Caco-2 (cell line): Measurements from ENCODE around the gene ZNHIT1. TPM values are rescaled to one million over a fixed set of nuclear protein-coding genes. Genes with fewer than 3 reads are reported as not detected.

Experiments
- BruUV-seq: library from RNA; stranded (reverse); fragments of 400-500 nt; replicated peaks from 2 replicates; lab custom pipeline; 2021; lab: Mats Ljungman, UMichigan
- CTCF ChIA-PET: fragments of 300-600 bp; sonication (Branson Sonifier 250); formaldehyde crosslinking; loops from one replicate; lab custom pipeline; 2022; ENCODE audit warnings: antibody characterized with exemption; lab: Charles Lee
- POLR2A ChIA-PET: fragments of 300-600 bp; sonication (Branson Sonifier 250); formaldehyde crosslinking; loops from one replicate; lab custom pipeline; 2022; ENCODE audit warnings: antibody characterized with exemption; lab: Charles Lee
- DNase-seq, 2 experiments: peaks; one replicate each; pipeline versions ENCODE4 v3.0.0 to v3.0.0-alpha.2; 2020 to 2022
- H3K27me3 ChIP-seq: replicated peaks from 2 replicates; pipeline ENCODE4 v1.6.0; 2011; ENCODE audit warnings: low read length; ENCODE audit not compliant: control insufficient read depth, insufficient read depth
- H3K36me3 ChIP-seq: 2 replicates; pipeline ENCODE4 v1.5.1; 2011; ENCODE audit warnings: low read length; ENCODE audit not compliant: control insufficient read depth, insufficient read depth
- H3K4me1 ChIP-seq: fragments of 250-450 bp; sonication (Bioruptor Pico); 2 replicates; pipeline ENCODE4 v1.5.1; 2020; ENCODE audit warnings: mild to moderate bottlenecking
- H3K4me3 ChIP-seq: 2 replicates; pipeline ENCODE4 v1.5.1; 2011; ENCODE audit warnings: low read depth, mild to moderate bottlenecking, control low read depth, low read length
- H3K9me3 ChIP-seq: fragments of 250-450 bp; sonication (Bioruptor Pico); 2 replicates; pipeline ENCODE4 v1.5.1; 2020; ENCODE audit warnings: mild to moderate bottlenecking, moderate library complexity
- H3K27ac Mint-ChIP-seq: one replicate; pipeline ENCODE4 v1.8.0; 2022; ENCODE audit warnings: mixed read lengths; ENCODE audit not compliant: unreplicated experiment
- H3K27me3 Mint-ChIP-seq: one replicate; pipeline ENCODE4 v1.8.0; 2022; ENCODE audit warnings: mixed read lengths; ENCODE audit not compliant: insufficient read depth, unreplicated experiment
- H3K36me3 Mint-ChIP-seq: one replicate; pipeline ENCODE4 v1.8.0; 2022; ENCODE audit warnings: mild to moderate bottlenecking, mixed read lengths; ENCODE audit not compliant: insufficient read depth, unreplicated experiment
- H3K4me1 Mint-ChIP-seq: one replicate; pipeline ENCODE4 v1.8.0; 2022; ENCODE audit warnings: low read depth, mixed read lengths; ENCODE audit not compliant: unreplicated experiment
- H3K4me3 Mint-ChIP-seq: one replicate; pipeline ENCODE4 v1.8.0; 2022; ENCODE audit warnings: mild to moderate bottlenecking, moderate library complexity, mixed read lengths; ENCODE audit not compliant: unreplicated experiment
- H3K9me3 Mint-ChIP-seq: one replicate; pipeline ENCODE4 v1.8.0; 2022; ENCODE audit warnings: mixed read lengths; ENCODE audit not compliant: unreplicated experiment
- intact Hi-C: fragments of 100-400 bp; cut with micrococcal nuclease; formaldehyde crosslinking; loops from one replicate; pipeline ENCODE4 v1.10.0; 2022; ENCODE audit not compliant: unreplicated experiment
- total RNA-seq: library from RNA; stranded (reverse); gene quantifications from 2 replicates; pipeline ENCODE4 v1.2.3, GENCODE V29; 2022
- TF ChIP-seq, protein P1 (sequence below), 2 experiments: fragments of 200-600 bp in 1 of 2; IDR thresholded peaks; 1 replicate in 1 of 2; 2 replicates in 1 of 2; pipeline versions ENCODE4 v1.5.1 to v1.8.0; 2011 to 2022; ENCODE audit warnings: antibody characterized with exemption in 1 of 2, control low read depth in 1 of 2, inconsistent platforms in 1 of 2, low read depth in 1 of 2, low read length in 1 of 2, mild to moderate bottlenecking in 1 of 2, moderate library complexity in 1 of 2; ENCODE audit not compliant: insufficient read depth in 1 of 2, severe bottlenecking in 1 of 2, unreplicated experiment in 1 of 2

Gene ZNHIT1
- total RNA-seq, 1 experiment from 2014 or later: 64.0 TPM

DNA sequence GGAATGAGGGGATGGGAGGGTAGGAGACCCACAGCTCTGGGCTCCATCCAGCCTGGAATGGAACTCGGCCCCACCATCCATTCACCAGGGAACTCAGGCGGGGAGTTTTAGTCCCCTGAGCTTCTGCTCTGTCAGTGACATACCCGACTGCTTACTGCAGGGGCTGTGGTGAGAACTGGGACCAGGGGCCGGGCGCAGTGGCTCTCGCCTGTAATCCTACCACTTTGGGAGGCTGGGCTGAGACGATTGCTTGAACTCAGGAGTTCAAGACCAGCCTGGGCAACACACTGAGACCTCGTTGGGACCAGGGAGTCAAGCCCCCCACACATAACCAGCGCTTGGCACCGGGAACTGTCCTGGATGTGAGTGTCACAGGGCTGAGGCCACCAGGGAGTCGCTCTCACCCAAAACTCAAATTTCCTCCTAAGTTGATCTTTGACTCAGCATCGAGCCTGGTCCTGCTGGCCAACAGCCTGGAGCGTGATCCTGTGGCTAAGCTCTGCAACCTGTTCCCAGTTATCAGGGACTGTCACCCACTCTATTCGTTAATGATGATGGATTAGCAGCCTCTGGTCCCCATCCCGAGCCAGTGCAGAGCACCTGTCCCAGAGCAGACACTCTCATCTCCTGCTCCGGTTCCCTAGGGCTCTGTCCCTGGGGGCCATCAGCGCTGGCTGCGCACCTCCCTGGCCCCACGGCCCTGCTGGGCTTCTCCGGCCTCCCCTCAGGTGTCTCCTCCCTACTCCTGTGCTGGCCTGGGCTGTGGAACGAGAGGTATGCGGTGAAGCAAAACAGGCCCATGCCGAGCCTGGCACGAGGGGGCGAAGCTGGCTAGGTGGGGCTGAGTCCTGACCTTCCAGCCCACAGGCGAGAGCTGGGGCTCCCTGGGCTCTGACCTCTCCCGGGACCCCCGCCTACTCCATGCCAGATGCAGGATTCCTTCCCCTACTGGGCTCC lies 20.5 kb downstream of the ZNHIT1 start:
- peak in 1 of 2 experiments; percentile 79 for DNase-seq
- H3K27me3 ChIP-seq: no peaks in the 10 kb centered on the region
- H3K9me3 ChIP-seq: no peaks in the 10 kb centered on the region
- H3K4me1 Mint-ChIP-seq: peaks cover 4% of the 10 kb centered on the region
- peaks cover 13% of the 10 kb centered on the region for H3K4me1 ChIP-seq
- no TSS peak for BruUV-seq
- H3K9me3 Mint-ChIP-seq: no peaks in the 10 kb centered on the region
- ChIA-PET CTCF (interaction anchor here (0.5 to 1.8 kb wide), 3 partner anchors 38 to 124 kb away, joined by 3 to 6 read pairs (median 5); partner anchors contain the start of gene COL26A1), POLR2A (interaction anchor here (0.5 to 0.7 kb wide), 2 partner anchors 29 to 54 kb away, joined by 3 to 10 read pairs; no protein-coding TSS in a partner anchor)
- H3K27me3 Mint-ChIP-seq: no peaks in the 10 kb centered on the region
- H3K4me3 Mint-ChIP-seq: peak overlapping the region; percentile 7
- no peak overlapping the region for H3K4me3 ChIP-seq
- no peaks in the 10 kb centered on the region; the same call in 1 of the 2 replicates for H3K36me3 ChIP-seq
- no peak overlapping the region for H3K27ac Mint-ChIP-seq
- TF ChIP-seq, protein P1, sequence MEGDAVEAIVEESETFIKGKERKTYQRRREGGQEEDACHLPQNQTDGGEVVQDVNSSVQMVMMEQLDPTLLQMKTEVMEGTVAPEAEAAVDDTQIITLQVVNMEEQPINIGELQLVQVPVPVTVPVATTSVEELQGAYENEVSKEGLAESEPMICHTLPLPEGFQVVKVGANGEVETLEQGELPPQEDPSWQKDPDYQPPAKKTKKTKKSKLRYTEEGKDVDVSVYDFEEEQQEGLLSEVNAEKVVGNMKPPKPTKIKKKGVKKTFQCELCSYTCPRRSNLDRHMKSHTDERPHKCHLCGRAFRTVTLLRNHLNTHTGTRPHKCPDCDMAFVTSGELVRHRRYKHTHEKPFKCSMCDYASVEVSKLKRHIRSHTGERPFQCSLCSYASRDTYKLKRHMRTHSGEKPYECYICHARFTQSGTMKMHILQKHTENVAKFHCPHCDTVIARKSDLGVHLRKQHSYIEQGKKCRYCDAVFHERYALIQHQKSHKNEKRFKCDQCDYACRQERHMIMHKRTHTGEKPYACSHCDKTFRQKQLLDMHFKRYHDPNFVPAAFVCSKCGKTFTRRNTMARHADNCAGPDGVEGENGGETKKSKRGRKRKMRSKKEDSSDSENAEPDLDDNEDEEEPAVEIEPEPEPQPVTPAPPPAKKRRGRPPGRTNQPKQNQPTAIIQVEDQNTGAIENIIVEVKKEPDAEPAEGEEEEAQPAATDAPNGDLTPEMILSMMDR (IDR thresholded peaks at IDR 0.05; ENCODE audit: insufficient read depth in 1 of 2, low read depth in 1 of 2, low read length in 1 of 2, severe bottlenecking in 1 of 2, unreplicated experiment in 1 of 2): no peak
- intact Hi-C loops: no loop called here
- H3K36me3 Mint-ChIP-seq: peaks cover 24% of the 10 kb centered on the region

DNA sequence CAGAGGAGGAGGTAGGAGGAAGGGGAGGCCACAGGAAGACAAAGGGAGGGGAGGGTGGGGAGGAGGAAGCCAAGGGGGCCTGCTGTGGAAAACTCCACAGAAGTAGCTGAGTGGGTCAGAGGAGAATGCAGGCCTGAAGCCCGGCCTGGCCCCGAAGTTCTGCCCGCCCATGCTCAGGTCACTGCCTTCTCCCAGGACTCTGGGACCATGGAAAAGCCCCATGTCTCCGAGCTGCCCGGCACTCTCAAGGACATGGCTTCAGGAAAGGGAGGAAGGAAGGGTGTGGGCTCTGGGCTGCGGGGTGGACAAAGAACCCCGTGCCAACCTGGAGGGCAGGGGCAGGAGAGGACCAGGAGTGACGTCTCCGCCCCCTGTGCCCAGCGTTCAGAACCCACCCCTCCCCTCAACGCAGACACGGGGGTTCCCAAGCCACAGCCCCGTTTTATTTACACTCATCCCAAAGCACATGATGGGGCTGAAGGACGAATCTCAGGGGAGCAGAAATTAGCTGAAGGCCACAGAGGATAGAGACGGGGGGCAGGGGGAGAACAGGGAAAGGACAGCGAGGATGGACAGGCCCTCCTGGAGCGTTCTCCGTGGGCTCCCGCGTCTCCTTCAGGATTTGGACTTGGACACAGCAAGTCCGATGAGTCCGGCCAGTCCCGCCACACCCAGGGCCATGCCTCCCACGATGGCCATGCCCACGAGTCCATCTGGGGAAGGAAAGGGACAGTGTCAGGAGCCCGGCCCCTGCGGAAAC lies 21.4 kb downstream of the ZNHIT1 start:
- H3K36me3 Mint-ChIP-seq: peaks cover 30% of the 10 kb centered on the region
- BruUV-seq: no TSS peak
- no peaks in the 10 kb centered on the region for H3K27me3 ChIP-seq
- H3K27ac Mint-ChIP-seq: no peak overlapping the region
- no peak overlapping the region for H3K4me3 Mint-ChIP-seq
- H3K36me3 ChIP-seq: no peaks in the 10 kb centered on the region; the same call in 1 of the 2 replicates
- DNase-seq: no peak
- H3K4me1 ChIP-seq: peaks cover 17% of the 10 kb centered on the region
- peaks cover 4% of the 10 kb centered on the region for H3K4me1 Mint-ChIP-seq
- POLR2A ChIA-PET: no interaction called here
- TF ChIP-seq, protein P1 (IDR thresholded peaks at IDR 0.05; ENCODE audit: insufficient read depth in 1 of 2, low read depth in 1 of 2, low read length in 1 of 2, severe bottlenecking in 1 of 2, unreplicated experiment in 1 of 2): no peak
- intact Hi-C loops: no loop called here
- H3K4me3 ChIP-seq: no peak overlapping the region
- CTCF ChIA-PET: no interaction called here
- H3K9me3 ChIP-seq: no peaks in the 10 kb centered on the region
- H3K27me3 Mint-ChIP-seq: no peaks in the 10 kb centered on the region
- no peaks in the 10 kb centered on the region for H3K9me3 Mint-ChIP-seq

DNA sequence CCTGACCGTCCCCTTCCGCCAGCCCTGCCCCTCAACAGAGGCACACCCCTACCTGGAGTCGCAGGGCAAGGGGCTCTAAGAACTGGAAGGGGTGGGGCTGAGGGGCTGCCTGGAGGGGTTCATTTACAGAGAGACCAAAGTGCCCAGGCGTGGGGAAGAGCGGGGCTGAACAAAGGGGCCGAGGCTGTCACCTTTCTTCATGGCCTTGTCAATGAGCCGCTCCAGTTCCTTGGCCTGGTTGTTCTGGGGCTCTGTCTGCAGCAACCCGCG lies 21.9 kb downstream of the ZNHIT1 start:
- POLR2A ChIA-PET: no interaction called here
- H3K4me1 ChIP-seq: peaks cover 17% of the 10 kb centered on the region
- no peaks in the 10 kb centered on the region; the same call in 1 of the 2 replicates for H3K36me3 ChIP-seq
- Mint-ChIP-seq H3K27me3 (no peaks in the 10 kb centered on the region), H3K4me3 (no peak overlapping the region), H3K4me1 (peaks cover 4% of the 10 kb centered on the region), H3K36me3 (peaks cover 30% of the 10 kb centered on the region), H3K27ac (no peak overlapping the region), H3K9me3 (no peaks in the 10 kb centered on the region)
- H3K4me3 ChIP-seq: no peak overlapping the region
- no peaks in the 10 kb centered on the region for H3K9me3 ChIP-seq
- intact Hi-C loops: no loop called here
- H3K27me3 ChIP-seq: no peaks in the 10 kb centered on the region
- TF ChIP-seq, protein P1 (IDR thresholded peaks at IDR 0.05; ENCODE audit: insufficient read depth in 1 of 2, low read depth in 1 of 2, low read length in 1 of 2, severe bottlenecking in 1 of 2, unreplicated experiment in 1 of 2): no peak
- CTCF ChIA-PET: no interaction called here
- no TSS peak for BruUV-seq
- DNase-seq: no peak
